WTC11 (cell line): ENCODE data around the gene TRAPPC3L. TPM values are rescaled to one million over a fixed set of nuclear protein-coding genes. Genes with fewer than 3 reads are reported as not detected.

Experiments used
- ATAC-seq: fragments of 200-7000 bp; cut with Tn5 transposase; 2 replicates; pipeline ENCODE4 v1.10.0; 2021; ENCODE audit warnings: mild to moderate bottlenecking, moderate library complexity
- CTCF ChIA-PET: fragments of 300-600 bp; sonication (Branson Sonifier 250); formaldehyde crosslinking; loops from one replicate; lab custom pipeline; 2021; ENCODE audit warnings: antibody characterized with exemption; lab: Charles Lee
- POLR2A ChIA-PET: fragments of 350-600 bp; sonication (Branson Sonifier 250); formaldehyde crosslinking; loops from one replicate; lab custom pipeline; 2021; ENCODE audit warnings: antibody characterized with exemption; lab: Charles Lee
- DNase-seq: peaks from one replicate; pipeline ENCODE4 v3.0.0; 2021; ENCODE audit warnings: low spot score
- H3K27ac Mint-ChIP-seq: 2 replicates; pipeline ENCODE4 v1.8.0; 2021; ENCODE audit warnings: mixed read lengths
- H3K27me3 Mint-ChIP-seq: 2 replicates; pipeline ENCODE4 v1.8.0; 2021; ENCODE audit warnings: low read depth, mild to moderate bottlenecking, moderate library complexity, mixed read lengths
- H3K36me3 Mint-ChIP-seq: 2 replicates; pipeline ENCODE4 v1.8.0; 2021; ENCODE audit warnings: mixed read lengths
- H3K4me1 Mint-ChIP-seq: 2 replicates; pipeline ENCODE4 v1.8.0; 2022; ENCODE audit warnings: mixed read lengths
- H3K4me3 Mint-ChIP-seq: 2 replicates; pipeline ENCODE4 v1.8.0; 2021; ENCODE audit warnings: mild to moderate bottlenecking, moderate library complexity, mixed read lengths
- H3K9me3 Mint-ChIP-seq: 2 replicates; pipeline ENCODE4 v1.8.0; 2021; ENCODE audit warnings: mixed read lengths
- ATF2 ChIP-seq: sonication (generic); formaldehyde crosslinking; IDR thresholded peaks from 2 replicates; pipeline ENCODE4 v1.8.1; 2022; ENCODE audit warnings: low read depth, missing genetic modification reagents, borderline replicate concordance
- CREM ChIP-seq: sonication (generic); formaldehyde crosslinking; IDR thresholded peaks from 2 replicates; pipeline ENCODE4 v1.8.1; 2022; ENCODE audit warnings: mild to moderate bottlenecking, missing genetic modification reagents, moderate library complexity
- ELF4 ChIP-seq: sonication (generic); formaldehyde crosslinking; IDR thresholded peaks from 2 replicates; pipeline ENCODE4 v1.8.1; 2022; ENCODE audit warnings: low read depth, mild to moderate bottlenecking, moderate library complexity, missing genetic modification reagents
- EMX1 ChIP-seq: fragments of 250-450 bp; sonication (Bioruptor Pico); IDR thresholded peaks from 2 replicates; pipeline ENCODE4 v1.8.0; 2021; ENCODE audit warnings: mild to moderate bottlenecking
- GABPB1 ChIP-seq: sonication (generic); formaldehyde crosslinking; IDR thresholded peaks from 2 replicates; pipeline ENCODE4 v1.8.1; 2023; ENCODE audit warnings: mild to moderate bottlenecking, missing genetic modification reagents
- JUN ChIP-seq: sonication (generic); formaldehyde crosslinking; IDR thresholded peaks from 2 replicates; pipeline ENCODE4 v1.8.0; 2023; ENCODE audit warnings: mild to moderate bottlenecking, missing genetic modification reagents
- MLX ChIP-seq: sonication (generic); formaldehyde crosslinking; IDR thresholded peaks from 2 replicates; pipeline ENCODE4 v1.8.1; 2023; ENCODE audit warnings: mild to moderate bottlenecking, missing genetic modification reagents, moderate library complexity
- MYBL2 ChIP-seq: sonication (generic); formaldehyde crosslinking; IDR thresholded peaks from 2 replicates; pipeline ENCODE4 v1.8.1; 2023; ENCODE audit warnings: mild to moderate bottlenecking, moderate library complexity, missing genetic modification reagents
- NFE2L1 ChIP-seq: sonication (generic); formaldehyde crosslinking; IDR thresholded peaks from 2 replicates; pipeline ENCODE4 v1.8.1; 2023; ENCODE audit warnings: missing genetic modification reagents
- OVOL2 ChIP-seq: fragments of 250-450 bp; sonication (Bioruptor Pico); IDR thresholded peaks from 2 replicates; pipeline ENCODE4 v1.9.0; 2021; ENCODE audit warnings: mild to moderate bottlenecking, borderline replicate concordance
- SMAD4 ChIP-seq: sonication (generic); formaldehyde crosslinking; IDR thresholded peaks from 2 replicates; pipeline ENCODE4 v1.8.0; 2022; ENCODE audit warnings: mild to moderate bottlenecking, missing genetic modification reagents
- STAT6 ChIP-seq: sonication (generic); formaldehyde crosslinking; conservative IDR thresholded peaks from 2 replicates; pipeline ENCODE4 v1.8.1; 2023; ENCODE audit warnings: mild to moderate bottlenecking, low read depth, missing genetic modification reagents, moderate library complexity
- ZNF232 ChIP-seq: sonication (generic); formaldehyde crosslinking; IDR thresholded peaks from 2 replicates; pipeline ENCODE4 v1.8.0; 2022; ENCODE audit warnings: mild to moderate bottlenecking, missing genetic modification reagents
- ZNF317 ChIP-seq: sonication (generic); formaldehyde crosslinking; IDR thresholded peaks from 2 replicates; pipeline ENCODE4 v1.8.1; 2023; ENCODE audit warnings: low read depth, mild to moderate bottlenecking, moderate library complexity, missing genetic modification reagents, borderline replicate concordance
- total RNA-seq: library from RNA; stranded (reverse); gene quantifications from 3 replicates; pipeline ENCODE4 v1.2.3, GENCODE V29; 2021
- TF ChIP-seq, protein P1 (sequence below): fragments of 200-600 bp; IDR thresholded peaks from 2 replicates; pipeline ENCODE4 v1.8.0; 2022; ENCODE audit warnings: antibody characterized with exemption
- TF ChIP-seq, protein P2 (sequence below): sonication (generic); formaldehyde crosslinking; IDR thresholded peaks from 2 replicates; pipeline ENCODE4 v1.8.1; 2023; ENCODE audit warnings: mild to moderate bottlenecking, missing genetic modification reagents
- TF ChIP-seq, protein P3 (sequence below): sonication (generic); formaldehyde crosslinking; IDR thresholded peaks from 2 replicates; pipeline ENCODE4 v1.8.0; 2022; ENCODE audit warnings: missing genetic modification reagents
- TF ChIP-seq, protein P4 (sequence below): fragments of 250-450 bp; sonication (Bioruptor Pico); IDR thresholded peaks from 2 replicates; pipeline ENCODE4 v1.8.0; 2021; ENCODE audit warnings: mild to moderate bottlenecking

Gene TRAPPC3L
- total RNA-seq, 1 experiment from 2014 or later, result not detected

DNA sequence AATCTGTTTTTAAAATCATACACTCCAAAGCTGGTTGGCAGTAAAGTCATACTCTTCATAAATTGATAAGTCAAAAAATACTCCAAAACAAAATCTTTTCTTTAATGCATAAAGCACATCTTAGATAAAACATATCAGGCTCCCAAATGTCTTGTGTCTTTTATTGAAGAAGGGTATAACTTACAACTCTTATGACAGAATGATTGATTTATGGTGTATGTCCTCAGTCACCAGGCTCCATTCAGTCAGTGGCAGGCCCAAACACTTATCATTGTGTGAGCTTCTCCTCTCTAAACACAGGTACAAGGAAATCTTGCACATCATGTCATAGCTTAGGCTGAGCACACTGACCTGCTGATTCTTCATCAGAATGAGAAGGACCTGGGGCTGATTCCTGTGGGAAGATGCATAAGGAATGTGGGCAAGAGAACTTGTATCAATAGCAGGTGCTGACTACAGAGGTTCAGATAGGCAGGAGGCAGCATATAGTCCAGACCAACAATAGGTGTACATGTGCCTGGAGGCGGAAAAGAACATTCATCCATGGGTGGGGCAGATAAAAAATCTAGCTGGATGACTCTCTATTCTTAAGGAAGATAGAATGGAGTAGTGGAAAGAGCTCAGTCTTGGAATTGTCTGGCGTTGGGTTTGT is 32.1 kb downstream of the TRAPPC3L start:
- TF ChIP-seq, protein P1, sequence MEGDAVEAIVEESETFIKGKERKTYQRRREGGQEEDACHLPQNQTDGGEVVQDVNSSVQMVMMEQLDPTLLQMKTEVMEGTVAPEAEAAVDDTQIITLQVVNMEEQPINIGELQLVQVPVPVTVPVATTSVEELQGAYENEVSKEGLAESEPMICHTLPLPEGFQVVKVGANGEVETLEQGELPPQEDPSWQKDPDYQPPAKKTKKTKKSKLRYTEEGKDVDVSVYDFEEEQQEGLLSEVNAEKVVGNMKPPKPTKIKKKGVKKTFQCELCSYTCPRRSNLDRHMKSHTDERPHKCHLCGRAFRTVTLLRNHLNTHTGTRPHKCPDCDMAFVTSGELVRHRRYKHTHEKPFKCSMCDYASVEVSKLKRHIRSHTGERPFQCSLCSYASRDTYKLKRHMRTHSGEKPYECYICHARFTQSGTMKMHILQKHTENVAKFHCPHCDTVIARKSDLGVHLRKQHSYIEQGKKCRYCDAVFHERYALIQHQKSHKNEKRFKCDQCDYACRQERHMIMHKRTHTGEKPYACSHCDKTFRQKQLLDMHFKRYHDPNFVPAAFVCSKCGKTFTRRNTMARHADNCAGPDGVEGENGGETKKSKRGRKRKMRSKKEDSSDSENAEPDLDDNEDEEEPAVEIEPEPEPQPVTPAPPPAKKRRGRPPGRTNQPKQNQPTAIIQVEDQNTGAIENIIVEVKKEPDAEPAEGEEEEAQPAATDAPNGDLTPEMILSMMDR, result no peak
- no peak for TF ChIP-seq EMX1 (CRISPR knock-in tag)
- no peak for TF ChIP-seq ZNF317
- TF ChIP-seq, protein P2, sequence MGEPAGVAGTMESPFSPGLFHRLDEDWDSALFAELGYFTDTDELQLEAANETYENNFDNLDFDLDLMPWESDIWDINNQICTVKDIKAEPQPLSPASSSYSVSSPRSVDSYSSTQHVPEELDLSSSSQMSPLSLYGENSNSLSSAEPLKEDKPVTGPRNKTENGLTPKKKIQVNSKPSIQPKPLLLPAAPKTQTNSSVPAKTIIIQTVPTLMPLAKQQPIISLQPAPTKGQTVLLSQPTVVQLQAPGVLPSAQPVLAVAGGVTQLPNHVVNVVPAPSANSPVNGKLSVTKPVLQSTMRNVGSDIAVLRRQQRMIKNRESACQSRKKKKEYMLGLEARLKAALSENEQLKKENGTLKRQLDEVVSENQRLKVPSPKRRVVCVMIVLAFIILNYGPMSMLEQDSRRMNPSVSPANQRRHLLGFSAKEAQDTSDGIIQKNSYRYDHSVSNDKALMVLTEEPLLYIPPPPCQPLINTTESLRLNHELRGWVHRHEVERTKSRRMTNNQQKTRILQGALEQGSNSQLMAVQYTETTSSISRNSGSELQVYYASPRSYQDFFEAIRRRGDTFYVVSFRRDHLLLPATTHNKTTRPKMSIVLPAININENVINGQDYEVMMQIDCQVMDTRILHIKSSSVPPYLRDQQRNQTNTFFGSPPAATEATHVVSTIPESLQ (CRISPR knock-in tag), result no peak
- TF ChIP-seq GABPB1 (CRISPR knock-in tag), result no peak
- H3K4me3 Mint-ChIP-seq, result no peak overlapping the region
- H3K36me3 Mint-ChIP-seq, result no peaks in the 10 kb centered on the region
- peaks cover 12% of the 10 kb centered on the region for H3K9me3 Mint-ChIP-seq
- H3K4me1 Mint-ChIP-seq, result peaks cover 18% of the 10 kb centered on the region
- no peak overlapping the region for H3K27ac Mint-ChIP-seq
- ChIA-PET POLR2A (no interaction called here), CTCF (interaction anchor here (0.8 to 1.3 kb wide), 3 partner anchors 13 to 226 kb away, joined by 3 to 4 read pairs (median 4); no protein-coding TSS in a partner anchor)
- H3K27me3 Mint-ChIP-seq, result no peaks in the 10 kb centered on the region; the same call in 1 of the 2 replicates
- ATAC-seq (no peak), DNase-seq (no peak)

GRCh38 chr6:116512734-116513133 is 32.8 kb downstream of the TRAPPC3L start:
- Mint-ChIP-seq H3K27ac (no peak overlapping the region), H3K4me3 (no peak overlapping the region), H3K36me3 (no peaks in the 10 kb centered on the region), H3K27me3 (no peaks in the 10 kb centered on the region), H3K9me3 (peaks cover 15% of the 10 kb centered on the region), H3K4me1 (peaks cover 18% of the 10 kb centered on the region)
- ChIA-PET POLR2A (no interaction called here), CTCF (interaction anchor here (0.9 to 2.8 kb wide), 8 partner anchors 8 to 244 kb away, joined by 3 to 29 read pairs (median 7); no protein-coding TSS in a partner anchor)
- ATAC-seq (no peak), DNase-seq (no peak)
- TF ChIP-seq ELF4 (CRISPR knock-in tag), result no peak
- TF ChIP-seq SMAD4, result no peak
- no peak for TF ChIP-seq STAT6 (CRISPR knock-in tag)
- TF ChIP-seq, protein P1, result no peak
- TF ChIP-seq MYBL2, result no peak
- no peak for TF ChIP-seq NFE2L1 (CRISPR knock-in tag)
- TF ChIP-seq, protein P3, sequence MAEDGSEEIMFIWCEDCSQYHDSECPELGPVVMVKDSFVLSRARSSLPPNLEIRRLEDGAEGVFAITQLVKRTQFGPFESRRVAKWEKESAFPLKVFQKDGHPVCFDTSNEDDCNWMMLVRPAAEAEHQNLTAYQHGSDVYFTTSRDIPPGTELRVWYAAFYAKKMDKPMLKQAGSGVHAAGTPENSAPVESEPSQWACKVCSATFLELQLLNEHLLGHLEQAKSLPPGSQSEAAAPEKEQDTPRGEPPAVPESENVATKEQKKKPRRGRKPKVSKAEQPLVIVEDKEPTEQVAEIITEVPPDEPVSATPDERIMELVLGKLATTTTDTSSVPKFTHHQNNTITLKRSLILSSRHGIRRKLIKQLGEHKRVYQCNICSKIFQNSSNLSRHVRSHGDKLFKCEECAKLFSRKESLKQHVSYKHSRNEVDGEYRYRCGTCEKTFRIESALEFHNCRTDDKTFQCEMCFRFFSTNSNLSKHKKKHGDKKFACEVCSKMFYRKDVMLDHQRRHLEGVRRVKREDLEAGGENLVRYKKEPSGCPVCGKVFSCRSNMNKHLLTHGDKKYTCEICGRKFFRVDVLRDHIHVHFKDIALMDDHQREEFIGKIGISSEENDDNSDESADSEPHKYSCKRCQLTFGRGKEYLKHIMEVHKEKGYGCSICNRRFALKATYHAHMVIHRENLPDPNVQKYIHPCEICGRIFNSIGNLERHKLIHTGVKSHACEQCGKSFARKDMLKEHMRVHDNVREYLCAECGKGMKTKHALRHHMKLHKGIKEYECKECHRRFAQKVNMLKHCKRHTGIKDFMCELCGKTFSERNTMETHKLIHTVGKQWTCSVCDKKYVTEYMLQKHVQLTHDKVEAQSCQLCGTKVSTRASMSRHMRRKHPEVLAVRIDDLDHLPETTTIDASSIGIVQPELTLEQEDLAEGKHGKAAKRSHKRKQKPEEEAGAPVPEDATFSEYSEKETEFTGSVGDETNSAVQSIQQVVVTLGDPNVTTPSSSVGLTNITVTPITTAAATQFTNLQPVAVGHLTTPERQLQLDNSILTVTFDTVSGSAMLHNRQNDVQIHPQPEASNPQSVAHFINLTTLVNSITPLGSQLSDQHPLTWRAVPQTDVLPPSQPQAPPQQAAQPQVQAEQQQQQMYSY (CRISPR knock-in tag), result no peak
- no peak for TF ChIP-seq JUN (CRISPR knock-in tag)
- TF ChIP-seq ATF2 (CRISPR knock-in tag), result no peak
- TF ChIP-seq CREM (CRISPR knock-in tag), result no peak
- TF ChIP-seq, protein P4, sequence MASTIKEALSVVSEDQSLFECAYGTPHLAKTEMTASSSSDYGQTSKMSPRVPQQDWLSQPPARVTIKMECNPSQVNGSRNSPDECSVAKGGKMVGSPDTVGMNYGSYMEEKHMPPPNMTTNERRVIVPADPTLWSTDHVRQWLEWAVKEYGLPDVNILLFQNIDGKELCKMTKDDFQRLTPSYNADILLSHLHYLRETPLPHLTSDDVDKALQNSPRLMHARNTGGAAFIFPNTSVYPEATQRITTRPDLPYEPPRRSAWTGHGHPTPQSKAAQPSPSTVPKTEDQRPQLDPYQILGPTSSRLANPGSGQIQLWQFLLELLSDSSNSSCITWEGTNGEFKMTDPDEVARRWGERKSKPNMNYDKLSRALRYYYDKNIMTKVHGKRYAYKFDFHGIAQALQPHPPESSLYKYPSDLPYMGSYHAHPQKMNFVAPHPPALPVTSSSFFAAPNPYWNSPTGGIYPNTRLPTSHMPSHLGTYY, result no peak
- no peak for TF ChIP-seq OVOL2 (CRISPR knock-in tag)
- TF ChIP-seq MLX (CRISPR knock-in tag), result no peak
- no peak for TF ChIP-seq ZNF232 (CRISPR knock-in tag)
